SK-N-MC (cell line): Measurements from ENCODE around the gene UST.

Source experiments
- EZH2 ChIP-seq: fragments of 200-600 bp; sonication (generic); IDR thresholded peaks from one replicate; pipeline ENCODE4 v1.6.1; 2017; ENCODE audit warnings: antibody characterized with exemption
- POLR2AphosphoS5 ChIP-seq: IDR thresholded peaks from 2 replicates; pipeline ENCODE4 v1.6.1; 2012; ENCODE audit warnings: mild to moderate bottlenecking, low read depth, low read length, borderline replicate concordance

DNA sequence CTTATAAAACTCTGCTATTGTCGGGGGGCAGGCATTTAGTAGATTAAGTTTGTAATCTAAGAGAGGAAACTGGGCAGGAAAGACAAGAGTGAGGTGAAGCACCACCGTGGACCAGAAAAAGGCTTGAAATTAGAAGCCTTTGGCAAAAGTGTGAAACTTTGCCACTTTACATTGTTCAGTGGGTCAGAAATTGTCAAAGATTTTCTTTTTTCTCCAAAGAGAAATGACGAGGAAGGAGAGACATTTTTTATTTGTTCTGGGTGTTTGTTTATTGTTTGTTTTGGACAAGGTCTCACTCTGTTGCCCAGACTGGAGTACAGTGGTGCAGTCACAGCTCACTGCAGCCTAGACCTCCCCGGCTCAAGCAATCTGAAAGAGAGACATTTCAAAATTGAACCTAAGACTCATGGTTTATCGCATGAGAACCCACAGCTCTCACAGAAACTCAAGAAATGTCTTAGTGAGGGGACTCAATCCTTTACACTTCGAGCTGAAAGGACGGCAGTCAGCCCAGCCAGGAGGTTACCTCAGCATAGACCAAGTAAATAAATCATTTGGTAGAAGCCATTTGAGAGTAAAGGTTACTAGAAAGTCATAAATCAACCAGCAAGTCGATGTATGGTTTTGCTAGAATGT, 307.8 kb downstream of the UST start:
- TF ChIP-seq POLR2AphosphoS5 (no peak), EZH2 (no peak)
